NCI-H510A treated with DMSO at 0.1 percent for 48 hours (cell line): ENCODE measurements around the gene BTBD1.
A peak's percentile ranks its signal among the peaks of the same experiment; 100 is the strongest.
"Not testable (repeated sequence)": the region's sequence is repeated elsewhere in the genome, so short reads cannot be mapped to it uniquely, and the experiment has no call there.

Experiments used
- DNase-seq: peaks from one replicate; lab custom pipeline; 2025; lab: John Stamatoyannopoulos, UW

The BTBD1 gene

DNA sequence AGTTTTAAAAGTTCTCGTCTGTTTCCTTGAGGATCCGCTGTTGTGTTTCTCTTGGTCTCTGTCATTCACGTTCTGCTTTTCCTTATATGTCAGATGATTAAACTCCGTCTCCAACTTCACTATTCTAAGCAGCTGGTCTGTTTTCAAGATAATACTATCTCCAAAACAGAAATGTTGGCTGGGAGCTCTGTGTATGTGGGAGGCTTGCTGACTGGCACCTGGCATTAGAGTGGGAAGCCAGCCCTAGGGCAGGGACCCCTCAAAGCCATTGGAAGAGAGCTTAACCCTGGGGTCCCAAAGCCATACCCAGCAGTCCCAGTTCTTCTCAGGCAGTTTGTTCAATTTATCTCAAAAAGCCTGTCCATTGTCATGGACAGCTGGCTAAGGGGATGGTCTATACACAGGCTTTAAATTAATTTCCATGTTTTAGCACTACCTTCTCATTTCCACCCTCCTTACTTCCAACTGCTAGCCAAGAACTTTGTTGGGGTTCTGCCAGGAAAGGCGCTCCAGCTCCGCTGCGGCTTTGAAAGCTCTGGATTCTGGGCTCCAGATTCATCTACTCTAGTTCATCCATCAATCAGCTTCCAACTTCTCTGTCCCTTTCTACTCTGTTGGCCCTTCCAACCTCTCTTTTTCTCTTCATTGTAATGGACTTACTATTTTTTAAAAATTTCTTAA lies 9.2 kb downstream of the BTBD1 start:
- DNase-seq: no peak

DNA sequence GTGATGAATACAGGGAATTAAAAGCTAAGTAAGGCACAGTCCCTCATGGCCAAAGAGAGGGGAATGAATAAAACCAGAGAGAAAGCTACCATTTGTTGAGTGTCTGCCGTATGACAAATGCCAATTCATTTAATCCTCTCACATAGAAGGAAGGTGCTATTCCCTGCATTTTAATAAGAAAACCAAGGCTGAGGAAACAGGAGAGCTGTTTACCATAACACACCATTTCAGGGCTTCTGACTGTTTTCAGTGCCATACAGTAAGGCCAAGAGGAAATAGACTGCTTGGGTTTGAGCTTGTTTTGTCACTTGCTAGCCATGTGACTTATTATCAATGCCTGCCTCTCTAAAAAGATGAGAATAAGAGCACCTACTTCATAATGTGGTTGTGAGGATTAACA lies 10.1 kb downstream of the BTBD1 start:
- no peak for DNase-seq

DNA sequence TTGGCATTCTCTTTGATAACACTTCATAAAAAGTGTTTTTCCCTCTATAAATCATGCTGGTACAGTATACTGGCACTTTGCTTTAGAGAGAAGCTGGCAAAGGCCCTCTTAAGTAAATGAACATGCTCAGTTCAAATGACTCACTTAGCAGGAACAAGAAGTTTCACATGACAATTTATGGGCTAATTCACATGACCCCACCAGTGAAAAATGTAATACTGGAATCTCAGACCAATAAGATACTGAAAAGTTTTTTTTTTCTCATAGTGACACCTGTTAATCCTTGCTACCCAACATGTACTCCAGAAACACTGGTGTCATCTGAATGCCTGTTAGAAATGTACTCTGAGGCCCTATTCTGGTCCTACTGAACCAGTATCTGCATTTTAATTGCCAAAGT lies 13.9 kb downstream of the BTBD1 start:
- no peak for DNase-seq

DNA sequence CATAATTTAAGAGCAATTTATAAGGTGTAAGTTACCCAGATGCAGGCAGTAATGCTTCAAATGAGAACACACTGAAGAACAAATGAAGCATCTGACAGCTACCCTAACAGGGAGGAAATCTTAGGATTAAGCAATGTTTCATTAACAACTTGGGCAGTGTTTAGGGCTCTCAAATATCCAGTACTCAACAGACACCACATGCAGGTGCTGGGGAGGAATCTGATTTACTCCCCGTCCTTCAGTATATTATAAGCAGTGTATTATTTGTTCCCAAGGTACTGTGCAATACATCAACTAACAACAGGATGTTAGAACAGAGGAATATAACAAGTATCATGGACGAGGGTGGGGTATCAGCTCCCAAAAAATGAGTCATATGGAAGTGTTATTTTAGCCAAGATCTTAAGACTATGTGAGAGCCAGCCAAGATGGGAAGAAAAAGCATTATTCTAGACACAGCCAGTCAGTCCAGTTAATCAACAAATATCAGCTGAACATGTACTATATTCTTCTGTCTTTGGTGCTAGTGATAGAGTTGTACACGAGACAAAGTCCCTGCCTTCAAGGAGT lies 20.4 kb downstream of the BTBD1 start:
- DNase-seq: no peak

DNA sequence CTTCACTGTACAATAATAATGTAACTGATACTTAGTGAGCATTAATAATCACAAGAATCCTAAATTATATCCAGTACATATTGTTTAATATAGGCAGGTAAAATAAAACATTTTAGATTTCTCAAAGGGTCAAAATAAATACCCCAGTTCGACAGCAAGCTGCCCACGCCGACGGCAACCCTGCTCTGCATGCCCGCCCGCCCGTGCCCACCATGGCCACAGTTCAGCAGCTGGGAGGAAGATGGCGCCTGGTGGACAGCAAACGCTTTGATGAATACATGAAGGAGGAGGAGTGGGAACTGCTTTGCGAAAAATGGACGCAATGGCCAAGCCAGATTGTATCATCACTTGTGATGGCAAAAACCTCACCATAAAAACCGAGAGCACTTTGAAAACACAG lies 22.9 kb downstream of the BTBD1 start:
- no peak for DNase-seq

DNA sequence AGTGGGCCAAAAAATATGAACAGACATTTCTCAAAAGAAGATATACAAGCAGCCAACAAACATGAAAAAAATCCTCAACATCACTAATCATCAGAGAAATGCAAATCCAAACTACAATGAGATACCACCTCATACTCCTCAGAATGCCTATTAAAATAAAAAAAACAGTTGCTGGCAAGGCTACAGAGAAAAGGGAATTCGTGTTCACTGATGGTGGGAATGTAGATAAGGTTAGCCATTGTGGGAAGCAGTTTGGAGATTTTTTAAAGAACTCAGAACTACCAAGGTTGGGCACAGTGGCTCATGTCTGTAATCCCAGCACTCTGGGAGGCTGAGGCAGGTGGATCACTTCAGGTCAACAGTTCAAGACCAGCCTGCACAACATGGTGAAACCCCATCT lies 27.8 kb downstream of the BTBD1 start:
- no peak for DNase-seq

DNA sequence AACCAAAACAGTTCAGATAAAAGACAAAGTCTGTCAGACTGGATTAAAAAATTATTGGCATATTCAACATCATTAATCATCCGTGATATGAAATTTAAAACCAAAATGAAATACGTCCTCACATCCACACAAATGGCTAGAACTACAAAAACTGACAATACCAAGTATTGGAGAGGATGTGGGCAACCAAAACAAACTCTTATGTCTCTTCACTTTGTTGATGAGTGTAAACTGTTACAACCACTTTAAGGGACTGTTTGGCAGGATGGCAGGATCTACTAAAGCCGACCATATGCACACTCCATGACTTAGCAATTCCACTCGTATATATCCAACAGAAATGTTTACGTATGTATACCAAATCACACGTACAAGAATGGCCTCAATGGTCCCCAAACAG lies 30.8 kb downstream of the BTBD1 start:
- no peak for DNase-seq

DNA sequence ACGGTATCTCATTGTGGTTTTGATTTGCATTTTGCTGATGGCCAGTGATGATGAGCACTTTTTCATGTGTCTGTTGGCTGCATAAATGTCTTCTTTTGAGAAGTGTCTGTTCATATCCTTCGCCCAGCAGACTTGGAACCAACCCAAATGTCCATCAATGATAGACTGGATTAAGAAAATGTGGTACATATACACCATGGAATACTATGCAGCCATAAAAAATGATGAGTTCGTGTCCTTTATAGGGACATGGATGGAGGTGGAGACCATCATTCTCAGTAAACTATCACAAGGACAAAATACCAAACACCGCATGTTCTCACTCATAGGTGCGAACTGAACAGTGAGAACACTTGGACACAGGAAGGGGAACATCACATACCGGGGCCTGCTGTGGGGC lies 35.8 kb downstream of the BTBD1 start:
- DNase-seq: not testable (repeated sequence)

DNA sequence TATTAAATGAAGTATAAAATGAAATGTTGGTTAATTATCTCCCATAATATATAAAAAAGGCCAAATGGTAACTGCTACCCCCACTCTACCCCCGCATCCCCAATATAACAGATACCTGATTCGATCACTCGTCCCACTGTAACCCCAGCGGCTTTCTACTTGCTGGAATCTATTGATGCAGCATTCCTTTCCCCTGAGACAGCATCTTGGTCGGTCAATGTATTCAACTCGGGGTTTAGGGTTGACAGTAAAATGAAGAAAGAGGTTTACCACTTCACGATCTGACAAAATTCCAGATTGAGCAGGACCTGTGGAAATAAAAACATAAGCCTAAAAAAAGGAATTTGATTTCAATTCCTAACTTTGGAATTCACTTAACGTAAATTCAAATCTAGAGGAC lies 37.0 kb downstream of the BTBD1 start:
- DNase-seq: no peak

DNA sequence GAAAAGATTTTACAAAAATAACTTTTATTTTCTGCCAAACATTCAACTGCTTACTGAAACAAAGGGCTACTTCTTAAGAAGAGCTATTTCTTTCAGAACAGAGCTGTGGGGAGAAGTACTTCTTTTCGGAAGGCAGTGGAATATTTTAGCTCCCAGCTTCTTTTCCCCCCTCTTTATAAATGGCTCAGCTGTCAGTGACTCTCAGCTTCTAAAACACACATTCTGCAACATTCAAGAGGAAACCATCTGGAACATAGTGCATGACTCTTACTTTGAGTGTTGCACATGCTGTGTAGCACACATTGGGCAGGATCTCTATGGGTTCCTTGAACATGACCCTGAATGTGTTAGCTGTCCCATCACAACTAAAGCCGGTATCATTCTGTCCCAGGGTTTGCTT lies 48.6 kb downstream of the BTBD1 start:
- no peak for DNase-seq

DNA sequence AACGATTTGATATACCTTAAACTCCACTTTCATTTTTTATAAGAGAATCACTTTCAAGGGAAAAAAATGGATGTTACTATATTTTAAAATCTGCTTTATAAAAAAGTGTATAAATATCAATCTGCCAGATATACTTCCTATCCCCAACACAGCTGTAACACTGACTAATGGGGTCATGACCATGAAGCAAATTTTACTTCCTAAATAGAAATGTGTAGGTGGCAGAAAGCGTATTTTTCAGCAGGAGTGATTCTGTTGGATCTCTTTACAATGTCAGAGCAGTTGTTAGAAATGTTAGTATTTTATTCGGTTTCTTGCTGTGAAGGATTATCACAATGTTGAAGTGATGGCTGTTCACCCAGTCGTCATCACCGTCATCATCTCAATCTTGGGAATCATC lies 50.1 kb downstream of the BTBD1 start:
- no peak for DNase-seq

DNA sequence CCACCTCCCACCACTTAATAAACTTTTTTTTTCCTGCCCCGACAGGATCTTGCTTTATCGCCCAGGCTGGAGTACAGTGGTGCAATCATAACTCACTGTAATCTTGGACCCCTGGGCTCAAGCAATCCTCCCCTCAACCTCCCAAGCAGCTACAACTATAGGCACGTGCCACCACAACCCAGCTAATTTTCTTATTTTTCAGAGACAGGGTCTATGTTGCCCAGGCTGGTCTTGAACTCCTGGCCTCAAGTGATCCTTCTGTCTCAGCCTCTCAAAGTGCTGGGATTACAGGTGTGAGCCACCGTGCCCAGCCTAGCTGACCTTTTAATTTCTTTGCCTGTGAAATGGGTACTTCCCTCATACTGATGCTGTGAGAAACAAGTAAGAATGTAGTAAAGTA lies 51.7 kb downstream of the BTBD1 start:
- DNase-seq: no peak

DNA sequence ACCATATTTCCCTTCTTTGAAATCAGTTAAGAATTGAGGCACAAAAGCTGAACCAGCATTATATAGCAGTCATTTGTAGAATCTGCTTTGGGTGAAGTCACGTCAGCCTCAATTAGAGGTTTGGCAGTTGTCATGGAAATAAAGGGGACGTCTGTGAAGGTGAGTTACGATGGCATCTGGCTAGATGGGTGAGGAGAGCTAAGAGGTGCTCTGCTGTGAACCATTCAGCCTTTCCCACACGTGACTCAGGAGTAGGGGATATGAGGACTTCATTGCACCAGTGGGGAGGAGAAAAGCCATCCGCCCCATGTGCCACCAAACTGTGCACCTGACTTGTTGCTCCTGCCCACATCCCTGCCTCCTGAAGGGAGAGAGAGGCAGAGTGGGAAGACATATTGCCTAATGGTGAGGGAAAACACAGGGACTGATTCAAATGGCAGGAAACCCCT lies 52.8 kb downstream of the BTBD1 start:
- DNase-seq: no peak

DNA sequence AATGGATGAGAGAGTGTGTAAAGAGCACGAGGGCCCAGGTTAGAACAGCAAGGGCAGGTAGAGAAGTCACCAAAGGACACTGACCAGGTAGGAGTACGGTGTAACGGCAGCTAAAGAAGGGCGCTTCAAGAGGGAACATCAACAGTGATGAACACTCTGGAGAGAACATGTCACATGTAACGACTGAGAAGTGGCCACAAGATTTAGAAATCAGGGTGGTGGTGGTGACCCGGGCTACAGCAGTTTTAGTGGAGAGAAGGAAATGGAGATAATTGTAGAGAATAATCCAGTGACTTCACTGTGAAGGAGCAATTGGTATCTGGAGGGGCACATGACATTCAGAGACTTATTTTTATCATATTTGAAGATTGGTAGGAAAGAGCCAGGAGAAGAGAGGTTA lies 54.4 kb downstream of the BTBD1 start:
- no peak for DNase-seq

DNA sequence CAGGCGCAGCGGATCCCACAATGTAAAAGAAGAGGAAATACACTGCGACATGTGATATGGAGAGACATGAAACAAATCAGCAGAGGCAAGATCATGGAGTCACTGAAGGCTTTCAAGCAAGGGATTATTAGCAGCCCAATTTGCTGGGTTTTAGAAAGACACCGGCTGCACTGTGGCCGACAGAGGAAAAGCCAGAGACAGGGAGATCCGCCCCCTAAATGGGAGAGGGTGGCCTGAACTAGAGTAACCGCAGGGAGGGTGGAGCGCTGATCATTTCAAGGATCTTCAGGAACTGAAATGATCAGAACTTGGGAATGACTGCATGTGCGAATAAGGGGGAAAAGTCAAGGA lies 55.0 kb downstream of the BTBD1 start:
- peak; percentile 27 for DNase-seq

DNA sequence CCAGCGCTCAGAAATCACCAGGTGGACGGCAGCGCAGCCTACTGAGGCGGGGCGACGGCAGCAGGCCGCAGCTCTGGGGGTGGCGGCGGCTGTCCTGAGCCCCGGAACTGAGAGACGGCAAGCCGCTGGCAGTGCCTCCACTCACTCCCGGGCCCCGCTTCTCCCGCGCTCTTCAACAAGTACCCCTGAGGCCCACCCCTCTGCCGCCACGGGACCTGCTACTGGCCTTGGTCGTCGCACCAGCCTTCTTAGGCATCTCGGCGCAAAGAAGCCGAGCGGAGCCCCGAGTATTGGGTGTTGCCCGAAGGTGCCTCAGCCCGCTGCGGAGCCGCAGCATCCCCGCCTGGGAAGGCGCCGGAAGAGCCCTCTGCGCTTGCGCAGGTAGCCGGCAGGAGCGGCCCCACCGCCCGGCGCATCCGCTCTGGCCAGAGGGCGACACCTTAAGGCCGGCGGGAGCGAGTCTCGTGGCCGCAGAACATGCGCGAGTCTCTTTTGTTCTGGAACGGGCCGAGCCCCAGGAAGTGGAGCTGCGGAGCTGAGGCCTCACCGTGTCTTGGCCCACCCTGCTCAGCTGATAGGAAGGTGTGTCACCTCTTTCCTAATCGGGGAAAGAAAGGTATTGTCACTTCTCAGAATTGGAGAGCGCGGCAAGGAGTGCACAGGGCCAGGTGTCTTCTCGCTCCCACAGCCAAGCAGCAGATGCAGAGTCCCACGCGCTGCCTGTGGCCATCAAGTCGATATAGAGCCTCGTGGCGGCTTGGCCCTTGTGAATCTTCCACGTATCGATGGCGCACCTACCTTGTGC lies 55.6 kb downstream of the BTBD1 start, which contains the start of gene C15orf40:
C15orf40 (minus strand) TSS at position 369 of the 805 bp plus-strand sequence; CDS start at position 337, 32 bp downstream.
- DNase-seq: peak; percentile 78

DNA sequence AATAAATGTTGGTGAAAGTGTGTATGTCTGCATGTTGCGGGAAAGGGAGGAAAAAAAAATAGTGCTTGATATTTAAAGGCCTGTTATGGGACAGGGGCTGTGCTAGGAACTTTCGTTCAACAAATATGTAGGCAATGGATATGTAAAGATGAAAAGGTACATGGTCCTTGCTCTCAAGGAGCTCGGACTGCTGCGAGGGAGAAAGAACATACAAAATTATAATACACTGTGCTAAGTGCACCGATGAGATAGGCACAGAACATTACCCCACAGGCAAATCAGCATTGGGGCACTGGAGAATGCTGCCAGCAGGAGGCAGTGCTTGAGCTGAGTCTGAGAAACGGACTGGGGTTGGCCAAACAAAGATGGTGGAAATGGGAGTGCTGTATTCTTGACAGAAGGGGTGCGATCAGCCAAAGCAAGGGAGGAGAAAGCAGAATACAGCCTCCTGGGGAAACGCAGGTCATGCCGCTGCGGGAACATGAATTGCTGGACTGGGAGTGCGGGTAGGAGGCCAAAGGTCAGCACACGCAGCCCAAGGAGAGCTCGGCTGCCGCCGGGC lies 56.3 kb downstream of the BTBD1 start:
- DNase-seq: peak; percentile 44

DNA sequence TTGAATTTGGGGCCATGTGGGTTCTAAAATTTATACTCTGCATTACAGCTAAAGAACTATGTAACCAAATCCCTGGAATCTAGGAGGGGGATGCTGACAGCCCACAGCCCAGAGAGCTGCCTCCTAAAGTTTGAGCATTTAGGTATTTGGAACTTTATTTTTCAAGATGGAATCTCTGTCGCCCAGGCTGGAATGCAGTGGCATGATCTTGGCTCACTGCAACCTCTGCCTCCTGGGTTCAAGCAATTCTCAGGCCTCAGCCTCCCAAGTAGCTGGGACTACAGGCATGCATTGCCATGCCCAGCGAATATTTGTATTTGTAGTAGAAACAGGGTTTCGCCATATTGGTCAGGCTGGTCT lies 66.4 kb downstream of the BTBD1 start:
- not testable (repeated sequence) for DNase-seq

DNA sequence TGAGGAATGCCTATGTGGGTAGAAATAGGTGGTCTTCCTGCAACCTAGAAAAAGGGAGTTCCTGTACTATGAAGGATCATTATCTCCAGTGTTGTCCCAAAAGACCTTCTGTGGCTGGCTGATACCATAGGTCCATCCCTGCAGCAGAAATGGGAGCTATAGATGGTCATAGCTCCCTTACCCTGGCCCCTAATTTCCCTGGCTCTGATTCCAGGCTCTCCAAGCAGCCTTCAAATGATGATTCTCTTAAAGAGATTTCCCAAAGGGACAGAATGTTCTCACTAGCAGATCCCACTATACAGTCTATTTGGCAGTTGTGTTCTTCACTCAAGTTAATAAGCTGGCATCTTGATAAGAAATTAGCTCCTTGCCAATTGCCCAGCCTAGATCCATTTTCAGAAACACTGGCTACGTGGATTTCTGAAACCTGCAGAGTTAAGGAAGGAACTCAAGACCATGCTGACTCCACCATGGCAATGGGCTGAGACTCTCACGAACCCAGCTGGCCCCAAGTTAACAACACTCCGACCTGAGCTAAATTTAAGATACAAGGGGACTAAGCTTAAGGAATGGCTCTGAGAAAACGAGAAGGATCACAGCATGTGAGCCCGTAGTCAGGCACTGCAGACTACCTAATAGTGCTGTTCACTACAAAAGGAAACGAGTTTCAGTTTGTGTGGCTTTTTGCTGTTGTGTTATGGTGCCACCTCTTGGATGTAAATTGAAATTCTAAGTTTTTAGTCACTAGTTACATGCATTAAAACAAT lies 67.0 kb downstream of the BTBD1 start:
- peak; percentile 3 for DNase-seq

DNA sequence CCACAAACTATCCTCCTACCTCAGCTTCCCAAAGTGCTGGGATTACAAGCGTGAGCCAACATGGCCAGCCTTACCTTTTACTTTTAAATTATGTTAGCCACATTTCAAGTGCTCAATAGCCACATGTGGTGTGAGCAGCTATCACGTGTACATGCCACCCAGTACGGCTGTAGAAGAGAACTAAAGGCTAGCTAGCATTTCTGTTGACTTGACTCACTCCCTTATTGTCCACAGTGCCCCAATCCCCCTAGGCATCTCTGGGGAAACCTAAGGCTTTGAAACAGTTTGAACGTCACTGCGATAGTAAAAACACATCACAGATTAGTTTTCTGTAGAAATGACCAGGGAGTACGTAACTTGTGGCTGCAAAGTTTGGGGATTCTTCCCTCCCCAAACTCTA lies 67.6 kb downstream of the BTBD1 start:
- DNase-seq: no peak

DNA sequence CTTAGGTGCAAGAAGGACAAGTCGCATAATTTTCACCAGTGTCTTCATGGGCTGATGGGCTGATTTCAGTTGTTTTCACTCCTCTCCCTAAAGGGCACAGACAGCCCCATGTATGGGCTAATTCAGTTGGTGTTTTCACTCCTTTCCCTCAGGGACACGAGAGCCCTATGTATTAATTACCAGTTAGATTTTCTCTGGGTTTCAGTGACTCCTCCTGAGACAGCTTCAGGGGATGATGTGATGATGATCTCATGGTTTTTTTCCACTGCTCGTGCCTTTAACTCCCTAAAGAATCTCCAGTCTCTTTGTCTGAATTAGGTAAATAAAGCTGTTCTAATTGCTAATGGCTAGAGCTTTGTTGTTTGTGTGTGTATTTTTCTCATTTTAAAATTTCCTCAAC lies 71.1 kb downstream of the BTBD1 start:
- DNase-seq: no peak

DNA sequence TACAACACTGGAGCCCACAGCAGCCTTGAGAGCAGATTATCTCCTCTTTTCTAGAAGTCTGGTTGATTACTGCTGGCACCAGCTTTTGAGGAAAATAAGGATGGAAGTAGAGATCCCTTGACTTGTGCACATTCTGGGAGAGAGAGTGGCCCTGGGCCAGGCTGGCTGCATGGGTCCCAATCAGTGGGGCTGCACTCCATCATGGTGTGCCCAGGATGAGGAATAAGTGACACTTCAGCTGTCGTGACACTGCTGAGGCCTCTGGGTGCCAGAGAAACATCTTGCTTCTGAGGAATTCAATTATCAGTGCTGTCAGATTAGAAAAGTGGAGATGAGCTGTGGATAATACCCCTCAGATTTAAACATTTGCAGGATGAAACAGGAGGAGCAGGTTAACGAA lies 72.0 kb downstream of the BTBD1 start:
- DNase-seq: no peak
